NT2/D1 (cell line): ENCODE data around the gene TIAM1.

Experiments
- SUZ12 ChIP-seq: IDR thresholded peaks from 2 replicates; pipeline ENCODE4 v1.6.1; 2011; ENCODE audit not compliant: insufficient read length, insufficient read depth; ENCODE audit errors: extremely low read depth
- YY1 ChIP-seq: IDR thresholded peaks from 2 replicates; pipeline ENCODE4 v1.6.1; 2011; ENCODE audit not compliant: insufficient read length, insufficient read depth
- ZNF274 ChIP-seq: IDR thresholded peaks from 2 replicates; pipeline ENCODE4 v1.6.1; 2011; ENCODE audit warnings: mild to moderate bottlenecking, low read depth, low read length

- TF ChIP-seq ZNF274, result no peak
- TF ChIP-seq YY1, result no peak
- no peak for TF ChIP-seq SUZ12
These were observed 14.5 kb downstream of the TIAM1 start for GRCh38 chr21:31329456-31330143.
